ENCODE data around the gene EPB41L3.
A peak's percentile ranks its signal among the peaks of the same experiment; 100 is the strongest.

The EPB41L3 gene

GRCh38 chr18:5449858-5450509 is 93.8 kb downstream of the EPB41L3 start:
- DNase-seq = no peak

GRCh38 chr18:5447442-5447841 is 96.4 kb downstream of the EPB41L3 start:
- DNase-seq = peak; percentile 2

- no peak for DNase-seq
Measured at GRCh38 chr18:5444847-5445246, 99.0 kb downstream of the EPB41L3 start.

- no peak for DNase-seq
Measured at GRCh38 chr18:5444269-5444668, 99.5 kb downstream of the EPB41L3 start.

- no peak for DNase-seq
Measured at GRCh38 chr18:5439986-5440696, 103.7 kb downstream of the EPB41L3 start.

GRCh38 chr18:5434425-5434824 is 109.4 kb downstream of the EPB41L3 start:
- no peak for DNase-seq

- DNase-seq = no peak
Measured at GRCh38 chr18:5431836-5432575, 111.8 kb downstream of the EPB41L3 start.

- DNase-seq = no peak
Measured at GRCh38 chr18:5430131-5430530, 113.7 kb downstream of the EPB41L3 start.

- no peak for DNase-seq
Measured at GRCh38 chr18:5429681-5430080, 114.1 kb downstream of the EPB41L3 start.

GRCh38 chr18:5425721-5426120 is 118.1 kb downstream of the EPB41L3 start:
- DNase-seq = no peak

GRCh38 chr18:5424903-5425664 is 118.7 kb downstream of the EPB41L3 start:
- DNase-seq = peak; percentile 22

- no peak for DNase-seq
Measured at GRCh38 chr18:5422626-5423025, 121.2 kb downstream of the EPB41L3 start.

- DNase-seq = no peak
Measured at GRCh38 chr18:5421981-5422380, 121.8 kb downstream of the EPB41L3 start.

- no peak for DNase-seq
Measured at GRCh38 chr18:5420906-5421305, 122.9 kb downstream of the EPB41L3 start.

GRCh38 chr18:5419601-5420000 is 124.2 kb downstream of the EPB41L3 start:
- no peak for DNase-seq

- no peak for DNase-seq
Measured at GRCh38 chr18:5419030-5419429, 124.8 kb downstream of the EPB41L3 start.

GRCh38 chr18:5417342-5417741 is 126.5 kb downstream of the EPB41L3 start:
- DNase-seq = no peak

GRCh38 chr18:5416112-5416511 is 127.7 kb downstream of the EPB41L3 start:
- no peak for DNase-seq

- DNase-seq = no peak
Measured at GRCh38 chr18:5415665-5416064, 128.1 kb downstream of the EPB41L3 start.

GRCh38 chr18:5415031-5415430 is 128.8 kb downstream of the EPB41L3 start:
- no peak for DNase-seq

- DNase-seq = no peak
Measured at GRCh38 chr18:5414546-5414945, 129.3 kb downstream of the EPB41L3 start.

- peak; percentile 0 for DNase-seq
Measured at GRCh38 chr18:5413447-5413846, 130.3 kb downstream of the EPB41L3 start.

- no peak for DNase-seq
Measured at GRCh38 chr18:5410582-5410981, 133.2 kb downstream of the EPB41L3 start.

Measured in NCI-H1694 treated with DMSO at 0.1 percent for 48 hours (cell line).